Ovary (tissue), 9 donors: ENCODE data around the gene RASGRF2. TPM values are rescaled to one million over a fixed set of nuclear protein-coding genes. Genes with fewer than 3 reads are reported as not detected.
"Not testable (repeated sequence)": the region's sequence is repeated elsewhere in the genome, so short reads cannot be mapped to it uniquely, and the experiment has no call there.

Source experiments
- DNase-seq, 5 donors: peaks; one replicate each; pipeline ENCODE4 v3.0.0-alpha.2; 2019 to 2020
- H3K27ac ChIP-seq, 2 donors: fragments of 200-600 bp; one replicate each; pipeline versions ENCODE4 v1.5.1 to v1.8.0; 2019 to 2022
- H3K27me3 ChIP-seq: fragments of 200-600 bp; one replicate; pipeline ENCODE4 v1.8.0; 2022
- H3K36me3 ChIP-seq: fragments of 200-600 bp; sonication (generic); one replicate; pipeline ENCODE4 v1.5.1; 2019
- H3K4me1 ChIP-seq: one replicate; pipeline ENCODE4 v1.8.1; 2013; ENCODE audit warnings: mild to moderate bottlenecking, moderate library complexity; ENCODE audit not compliant: insufficient read depth
- H3K4me3 ChIP-seq: fragments of 200-600 bp; sonication (generic); one replicate; pipeline ENCODE4 v1.5.1; 2017
- H3K9me3 ChIP-seq, 2 donors: fragments of 200-600 bp in 1 of 2; sonication (generic) in 1 of 2; one replicate each; pipeline versions ENCODE4 v1.5.1 to v1.8.1; 2013 to 2019; ENCODE audit warnings: mild to moderate bottlenecking in 1 of 2, moderate library complexity in 1 of 2
- CTCF ChIP-seq, 3 donors: fragments of 450-650 bp in 2 of 3; fragments of 200-600 bp in 1 of 3; IDR thresholded peaks; one replicate each; pipeline versions ENCODE4 v1.5.1 to v1.8.0; 2016 to 2022; ENCODE audit warnings: antibody characterized with exemption in 3 of 3, mild to moderate bottlenecking in 1 of 3
- EP300 ChIP-seq: sonication (generic); formaldehyde crosslinking; IDR thresholded peaks from one replicate; pipeline ENCODE4 v1.6.1; 2017; ENCODE audit warnings: antibody characterized with exemption
- POLR2A ChIP-seq: fragments of 450-650 bp; IDR thresholded peaks from one replicate; pipeline ENCODE4 v1.6.1; 2017; ENCODE audit warnings: antibody characterized with exemption, mild to moderate bottlenecking, moderate library complexity
- WGBS, 3 donors: extraction: QIAGEN DNeasy Blood & Tissue Kit in 1 of 3; methylation state at CpG; one replicate each; pipeline versions ENCODE4 v1.1.5 to v1.1.7; 2013 to 2017; 5-methylcytosine and 5-hydroxymethylcytosine counted together
- intact Hi-C, 4 donors: fragments of 100-400 bp; cut with DNase I; formaldehyde crosslinking; loops; one replicate each; pipeline versions ENCODE4 v1.11.0 to v1.15.1; 2022 to 2023
- polyA plus RNA-seq, 2 donors: library from polyadenylated mRNA; stranded (reverse); fragments of 200-250 nt in 1 of 2; fragments of 350-450 nt in 1 of 2; fragmentation: Illumina TruSeq in 1 of 2; extraction: RNeasy Lipid Tissue Mini Kit (QIAGEN cat#74804) in 1 of 2; gene quantifications; one replicate each; pipeline ENCODE4 v1.2.3, GENCODE V29; 2013 to 2014
- total RNA-seq, 7 donors: library from RNA; depleted of rRNA in 2 of 7; stranded (reverse); fragments of >200 nt in 2 of 7; fragmentation: NEBNext Ultra II Directional in 3 of 7; extraction: Animal tissue kit (Norgen Biotek cat#: 25700) in 3 of 7; gene quantifications; one replicate each; pipeline versions ENCODE4 v1.1.0 to v1.2.4, GENCODE V29; 2016 to 2023
- donor health status: DM: no; HTN: no; CAD: no; lungs with moderate emphysema.
- donor health status: DM: no; HTN: no; CAD: no.
- donor health status: Bipolar disorder and iron deficiency.
- donor health status: DM: yes; HTN: yes; CAD: no.
- donor health status: DM: no; HTN: no; CAD: no.
- donor health status: DM: yes; HTN: yes; CAD: no.

Gene RASGRF2
- total and polyA plus RNA-seq, 9 donors: 8.6 to 55.1 (median 23.0) TPM

- TF ChIP-seq POLR2A (no peak), CTCF (IDR thresholded peaks at IDR 0.05) (no peak), EP300 (no peak)
- DNase-seq: no peak
- Histone ChIP-seq H3K36me3 (no peaks in the 10 kb centered on the region), H3K27me3 (no peaks in the 10 kb centered on the region), H3K4me1 (no peaks in the 10 kb centered on the region), H3K4me3 (no peak overlapping the region), H3K27ac (no peak overlapping the region), H3K9me3 (no peaks in the 10 kb centered on the region)
- WGBS, 3 donors: 94 to 98% (median 96%) methylated on average over 21 of the region's 21 CpGs
- intact Hi-C loops: loop anchor here in 1 of 4 donors (5.0 kb wide), 1 partner anchor 37 kb away; no protein-coding TSS in a partner anchor
Measured at GRCh38 chr5:81254886-81255559, 294.9 kb downstream of the RASGRF2 start.

GRCh38 chr5:81256766-81257165 lies 296.6 kb downstream of the RASGRF2 start:
- 42 to 70% (median 63%) methylated on average over 1 of the region's 1 CpG for WGBS, 3 donors
- H3K27ac ChIP-seq: no peak overlapping the region
- H3K9me3 ChIP-seq: no peaks in the 10 kb centered on the region
- H3K4me1 ChIP-seq: no peaks in the 10 kb centered on the region
- TF ChIP-seq CTCF (IDR thresholded peaks at IDR 0.05): no peak
- intact Hi-C loops: loop anchor here in 1 of 4 donors (5.0 kb wide), 1 partner anchor 36 kb away; no protein-coding TSS in a partner anchor
- no peak overlapping the region for H3K4me3 ChIP-seq
- DNase-seq: no peak
- H3K27me3 ChIP-seq: no peaks in the 10 kb centered on the region
- no peaks in the 10 kb centered on the region for H3K36me3 ChIP-seq

- H3K4me1 ChIP-seq, H3K9me3 ChIP-seq, DNase-seq, intact Hi-C loops, H3K27me3 ChIP-seq, H3K27ac ChIP-seq, H3K4me3 ChIP-seq, H3K36me3 ChIP-seq: not testable (repeated sequence)
- WGBS, 3 donors: 89 to 96% (median 90%) methylated on average over 1 of the region's 1 CpG
Measured at GRCh38 chr5:81262796-81263195, 302.6 kb downstream of the RASGRF2 start.

GRCh38 chr5:81265101-81265500 lies 304.9 kb downstream of the RASGRF2 start:
- no peak for DNase-seq
- peaks cover 1% of the 10 kb centered on the region for H3K4me1 ChIP-seq
- no peaks in the 10 kb centered on the region for H3K36me3 ChIP-seq
- no peaks in the 10 kb centered on the region for H3K27me3 ChIP-seq
- H3K27ac ChIP-seq: no peak overlapping the region
- no peak for TF ChIP-seq EP300
- TF ChIP-seq CTCF (IDR thresholded peaks at IDR 0.05): no peak
- no peak for TF ChIP-seq POLR2A
- intact Hi-C loops: no loop called here
- H3K4me3 ChIP-seq: no peak overlapping the region
- H3K9me3 ChIP-seq: no peaks in the 10 kb centered on the region

- DNase-seq: no peak
- Histone ChIP-seq H3K4me1 (peaks cover 1% of the 10 kb centered on the region), H3K36me3 (no peaks in the 10 kb centered on the region), H3K27ac (no peak overlapping the region), H3K9me3 (no peaks in the 10 kb centered on the region), H3K4me3 (no peak overlapping the region), H3K27me3 (no peaks in the 10 kb centered on the region)
- intact Hi-C loops: no loop called here
- TF ChIP-seq CTCF (IDR thresholded peaks at IDR 0.05) (no peak), POLR2A (no peak), EP300 (no peak)
- 64 to 69% (median 64%) methylated on average over 3 of the region's 3 CpGs for WGBS, 3 donors
Measured at GRCh38 chr5:81268521-81269196, 308.5 kb downstream of the RASGRF2 start.
